ENCODE measurements around the gene ELP2. TPM values are rescaled to one million over a fixed set of nuclear protein-coding genes. Genes with fewer than 3 reads are reported as not detected.

The ELP2 gene
- total RNA-seq, 1 experiment from 2014 or later = 137 TPM

DNA sequence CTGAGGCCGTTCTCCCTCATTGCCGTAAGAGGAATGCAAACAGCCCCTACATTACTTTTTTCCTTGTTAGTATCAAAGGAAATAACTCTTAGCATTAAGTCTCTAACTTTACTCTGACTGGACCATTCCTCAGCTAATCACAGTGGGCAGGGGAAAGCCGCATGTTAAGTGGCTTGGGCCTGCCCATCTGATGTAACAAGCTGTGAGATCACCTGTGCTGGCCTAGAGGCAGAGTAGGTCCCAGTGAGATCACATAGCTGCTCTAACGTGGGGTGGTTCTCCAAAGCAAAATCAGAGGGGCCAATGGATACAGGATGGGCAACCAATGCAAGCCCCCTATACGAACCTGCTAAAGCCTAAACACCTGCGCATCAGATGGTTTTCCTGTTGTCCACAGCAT, 51.7 kb downstream of the ELP2 start:
- Histone ChIP-seq H2AFZ (ENCODE audit: low read length) (no peak overlapping the region), H3K27ac (ENCODE audit: insufficient read length, low read depth, low read length) (no peak overlapping the region), H4K8ac (replicated peaks; ENCODE audit: insufficient read length, low read depth, low read length) (no peak overlapping the region), H4K20me1 (ENCODE audit: control insufficient read depth, insufficient read depth, insufficient read length) (no peaks in the 10 kb centered on the region), H3K9me3 (ENCODE audit: control insufficient read depth, low read depth, low read length) (no peaks in the 10 kb centered on the region), H3K4me1 (ENCODE audit: insufficient read depth, low read length) (no peaks in the 10 kb centered on the region; the same call in 1 of the 2 replicates), H3K23me2 (ENCODE audit: insufficient read length, low read depth, low read length, poor library complexity, severe bottlenecking) (peaks cover 3% of the 10 kb centered on the region), H3K27me3 (ENCODE audit: insufficient read depth, low read length) (peaks cover 2% of the 10 kb centered on the region; the same call in 1 of the 2 replicates), H2BK15ac (ENCODE audit: low read depth, low read length) (no peak overlapping the region), H4K5ac (ENCODE audit: insufficient read length, low read depth, low read length) (no peak overlapping the region), H2AK5ac (ENCODE audit: insufficient read length, low read length) (no peak overlapping the region), H3K14ac (ENCODE audit: insufficient read depth, low read length) (no peak overlapping the region), H3K56ac (ENCODE audit: insufficient read length, low read depth, low read length) (no peak overlapping the region), H4K91ac (ENCODE audit: insufficient read length, low read depth, low read length) (no peak overlapping the region), H3K9ac (ENCODE audit: extremely low read depth, insufficient read length, low read length) (no peak overlapping the region), H3K4me2 (ENCODE audit: insufficient read depth, insufficient read length, low read length) (no peak overlapping the region), H2BK20ac (ENCODE audit: low read depth, low read length, poor library complexity, severe bottlenecking) (no peak overlapping the region), H3T11ph (ENCODE audit: low read length) (no peak overlapping the region), H2BK12ac (ENCODE audit: insufficient read length, low read depth, low read length) (no peak overlapping the region), H3K79me2 (ENCODE audit: insufficient read depth, low read length) (no peaks in the 10 kb centered on the region), H3K23ac (ENCODE audit: insufficient read length, low read depth, low read length) (no peak overlapping the region), H3K79me1 (ENCODE audit: insufficient read depth, low read depth, low read length, poor library complexity, severe bottlenecking) (no peaks in the 10 kb centered on the region), H2BK5ac (ENCODE audit: insufficient read length, low read length) (no peak overlapping the region), H3K4ac (ENCODE audit: low read depth, low read length) (no peak overlapping the region), H2BK120ac (ENCODE audit: low read depth, low read length, poor library complexity, severe bottlenecking) (no peak overlapping the region), H3K18ac (ENCODE audit: insufficient read length, low read depth, low read length) (no peak overlapping the region)
- no CpG with 5 or more reads among the region's 6 CpGs for WGBS (ENCODE audit: extremely low coverage, insufficient read length, low lambda C conversion rate)
- Mint-ChIP-seq H3K4me1 (peaks cover 24 to 27% of the 10 kb centered on the region in 2 experiments), H3K27me3 (ENCODE audit: low read depth) (peaks cover 31% of the 10 kb centered on the region), H3K4me3 (no peak overlapping the region), H3K27ac (no peak overlapping the region), H3K36me3 (ENCODE audit: insufficient read depth in 1 of 3, low read depth in 3 of 3) (peaks cover 0 to 10% (median 0%) of the 10 kb centered on the region in 3 experiments; a peak in 2 of 7 replicates), H3K9me3 (no peaks in the 10 kb centered on the region; a peak in 1 of 5 replicates)
- TF ChIP-seq, protein P1, sequence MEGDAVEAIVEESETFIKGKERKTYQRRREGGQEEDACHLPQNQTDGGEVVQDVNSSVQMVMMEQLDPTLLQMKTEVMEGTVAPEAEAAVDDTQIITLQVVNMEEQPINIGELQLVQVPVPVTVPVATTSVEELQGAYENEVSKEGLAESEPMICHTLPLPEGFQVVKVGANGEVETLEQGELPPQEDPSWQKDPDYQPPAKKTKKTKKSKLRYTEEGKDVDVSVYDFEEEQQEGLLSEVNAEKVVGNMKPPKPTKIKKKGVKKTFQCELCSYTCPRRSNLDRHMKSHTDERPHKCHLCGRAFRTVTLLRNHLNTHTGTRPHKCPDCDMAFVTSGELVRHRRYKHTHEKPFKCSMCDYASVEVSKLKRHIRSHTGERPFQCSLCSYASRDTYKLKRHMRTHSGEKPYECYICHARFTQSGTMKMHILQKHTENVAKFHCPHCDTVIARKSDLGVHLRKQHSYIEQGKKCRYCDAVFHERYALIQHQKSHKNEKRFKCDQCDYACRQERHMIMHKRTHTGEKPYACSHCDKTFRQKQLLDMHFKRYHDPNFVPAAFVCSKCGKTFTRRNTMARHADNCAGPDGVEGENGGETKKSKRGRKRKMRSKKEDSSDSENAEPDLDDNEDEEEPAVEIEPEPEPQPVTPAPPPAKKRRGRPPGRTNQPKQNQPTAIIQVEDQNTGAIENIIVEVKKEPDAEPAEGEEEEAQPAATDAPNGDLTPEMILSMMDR (conservative IDR thresholded peaks at IDR 0.05) = no peak
- no peak for DNase-seq
